Stimulated activated CD8-positive, alpha-beta memory T cell treated with anti-CD3 and anti-CD28 coated beads, Interleukin-12 subunit alpha, Interleukin-12 subunit beta, amount 100 ng/mL, for 1 hour (primary cell): ENCODE results near the gene MVK.

Experiments
- DNase-seq: peaks from one replicate; pipeline ENCODE4 v3.0.0-alpha.2; 2020; ENCODE audit warnings: low read depth

MVK gene

DNA sequence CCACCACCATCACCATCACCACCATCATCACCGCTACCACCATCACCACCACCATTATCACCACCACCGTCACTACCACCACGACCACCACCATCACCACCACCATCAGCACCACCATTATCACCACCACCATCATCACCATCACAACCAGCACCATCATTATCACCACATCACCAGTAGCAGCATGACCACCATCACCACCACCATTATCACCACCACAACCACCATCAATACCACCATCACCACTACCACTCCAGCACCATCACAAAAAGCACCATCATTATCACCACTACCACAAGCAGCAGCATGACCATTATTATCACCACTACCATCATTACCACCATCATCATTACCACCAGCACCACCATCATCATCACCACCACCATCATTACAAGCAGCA, 62.1 kb downstream of the MVK start:
- no peak for DNase-seq

DNA sequence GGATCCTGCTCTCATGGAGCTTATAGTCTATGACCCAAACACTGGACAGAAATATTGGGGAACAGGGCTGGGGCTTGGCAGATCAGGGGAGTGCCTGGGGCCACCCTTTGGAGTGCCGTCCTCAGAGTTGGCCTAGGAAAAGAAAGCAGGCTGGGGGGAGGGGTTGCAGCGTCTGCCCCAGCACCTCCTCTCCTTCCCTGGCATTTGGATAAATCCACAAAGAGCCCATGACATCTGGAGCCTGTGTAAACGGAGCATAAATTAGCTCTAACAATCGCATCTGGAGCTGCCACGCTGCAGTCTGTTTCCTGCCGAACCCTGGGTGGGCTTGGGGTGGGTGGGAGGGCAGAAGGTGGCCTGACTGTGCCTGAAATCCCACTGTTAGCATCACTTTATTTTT, 63.8 kb downstream of the MVK start:
- no peak for DNase-seq

DNA sequence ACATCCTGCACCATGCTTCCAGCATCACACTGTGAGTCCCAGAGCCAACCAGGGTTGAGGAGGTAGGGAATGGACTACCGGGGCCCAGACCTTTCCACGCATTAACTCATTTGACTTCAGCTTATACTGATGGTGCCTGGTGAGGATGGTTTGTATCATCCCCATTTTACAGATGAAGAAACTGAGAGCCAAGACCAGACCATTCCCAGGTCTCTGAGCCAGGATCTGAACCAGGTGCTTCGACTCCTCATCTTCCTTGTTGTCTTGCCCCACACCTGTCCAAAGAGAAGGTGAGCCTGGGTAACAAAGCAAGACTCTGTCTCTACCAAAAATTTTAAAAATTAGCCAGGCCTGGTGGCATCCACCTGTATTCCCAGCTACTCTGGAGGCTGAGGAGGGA, 64.4 kb downstream of the MVK start:
- DNase-seq = no peak

DNA sequence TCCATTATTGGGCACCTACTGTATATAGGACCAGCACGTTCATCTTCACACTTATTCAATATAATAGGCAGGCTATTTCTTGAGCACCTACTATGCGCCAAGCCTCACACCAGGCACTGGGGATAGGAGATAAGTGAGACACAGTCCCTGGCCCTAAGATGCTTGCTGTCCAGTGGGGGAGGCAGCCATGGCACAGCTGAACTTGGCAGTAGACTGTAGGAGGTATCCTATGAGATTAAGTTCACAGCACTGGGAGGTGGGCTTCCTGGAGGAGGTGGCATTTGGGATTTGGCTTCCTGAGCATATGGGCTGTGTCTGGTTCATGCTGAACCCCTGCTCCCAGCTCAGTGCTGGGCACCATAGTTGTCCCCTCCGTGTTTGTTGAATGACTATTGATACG, 65.1 kb downstream of the MVK start:
- DNase-seq = no peak

DNA sequence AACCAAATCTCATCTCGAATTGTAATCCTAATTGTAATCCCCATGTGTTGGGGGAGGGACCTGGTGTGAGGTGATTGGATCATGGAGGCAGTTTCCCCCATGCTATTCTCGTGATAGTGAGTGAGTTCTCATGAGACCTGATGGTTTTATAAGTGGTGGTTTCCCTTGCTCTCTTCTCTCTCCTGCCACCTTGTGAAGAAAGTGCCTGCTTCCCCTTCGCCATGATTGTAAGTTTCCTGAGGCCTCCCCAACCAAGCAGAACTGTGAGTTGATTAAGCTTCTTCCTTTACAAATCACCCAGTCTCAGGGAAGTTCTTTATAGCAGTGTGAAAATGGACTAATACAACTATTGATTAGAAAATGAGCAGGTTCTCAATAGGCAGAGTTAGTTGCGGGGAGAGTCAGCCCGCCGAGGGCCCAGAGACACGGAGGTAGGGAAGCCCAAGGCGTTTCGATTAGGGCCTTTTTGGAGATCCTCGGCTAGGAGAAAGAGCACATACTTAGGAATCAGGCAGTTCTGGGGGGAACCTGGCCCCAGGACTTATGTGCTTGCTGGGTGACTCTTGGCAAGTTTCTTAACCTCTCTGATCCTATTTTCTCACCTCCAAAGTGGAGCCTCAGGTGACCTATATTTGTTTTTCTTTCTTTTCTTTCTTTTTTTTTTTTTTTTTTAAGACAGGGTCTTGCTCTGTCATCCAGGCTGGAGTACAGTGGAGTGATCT, 65.7 kb downstream of the MVK start:
- DNase-seq = no peak

DNA sequence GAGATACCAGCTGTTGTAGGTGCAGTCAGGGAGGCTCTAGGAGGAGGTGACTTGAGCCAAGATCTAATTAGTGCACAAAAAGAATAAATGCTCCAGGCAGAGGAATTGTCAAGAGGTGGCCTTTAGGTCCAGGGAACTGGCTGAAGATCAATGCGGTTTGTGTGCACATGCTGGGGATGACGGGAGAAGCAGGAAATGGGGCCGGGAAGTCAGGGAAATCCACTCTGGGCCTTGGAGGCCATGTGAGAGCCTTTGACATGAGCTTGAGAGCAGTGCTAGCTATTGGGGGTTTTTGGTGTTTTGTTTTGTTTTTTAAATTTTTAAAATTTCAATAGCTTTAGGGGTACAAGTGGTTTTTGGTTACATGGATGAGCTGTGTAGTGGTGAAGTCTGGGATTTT, 67.4 kb downstream of the MVK start:
- no peak for DNase-seq

DNA sequence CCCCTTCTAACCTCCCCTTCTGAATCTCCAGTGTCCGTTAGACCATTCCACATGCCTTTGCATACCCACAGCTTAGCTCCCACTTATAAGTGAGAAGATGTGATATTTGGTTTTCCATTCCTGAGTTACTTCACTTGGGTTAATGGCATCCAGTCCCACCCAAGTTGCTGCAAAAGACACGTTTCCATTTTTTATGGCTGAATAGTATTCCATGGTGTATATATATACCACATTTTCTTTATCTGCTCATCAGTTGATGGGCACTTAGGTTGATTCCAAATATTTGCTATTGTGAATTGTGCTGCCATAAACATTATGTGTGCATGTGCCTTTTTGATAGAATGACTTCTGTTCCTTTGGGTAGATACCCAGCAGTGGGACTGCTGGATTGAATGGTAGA, 67.8 kb downstream of the MVK start:
- no peak for DNase-seq

DNA sequence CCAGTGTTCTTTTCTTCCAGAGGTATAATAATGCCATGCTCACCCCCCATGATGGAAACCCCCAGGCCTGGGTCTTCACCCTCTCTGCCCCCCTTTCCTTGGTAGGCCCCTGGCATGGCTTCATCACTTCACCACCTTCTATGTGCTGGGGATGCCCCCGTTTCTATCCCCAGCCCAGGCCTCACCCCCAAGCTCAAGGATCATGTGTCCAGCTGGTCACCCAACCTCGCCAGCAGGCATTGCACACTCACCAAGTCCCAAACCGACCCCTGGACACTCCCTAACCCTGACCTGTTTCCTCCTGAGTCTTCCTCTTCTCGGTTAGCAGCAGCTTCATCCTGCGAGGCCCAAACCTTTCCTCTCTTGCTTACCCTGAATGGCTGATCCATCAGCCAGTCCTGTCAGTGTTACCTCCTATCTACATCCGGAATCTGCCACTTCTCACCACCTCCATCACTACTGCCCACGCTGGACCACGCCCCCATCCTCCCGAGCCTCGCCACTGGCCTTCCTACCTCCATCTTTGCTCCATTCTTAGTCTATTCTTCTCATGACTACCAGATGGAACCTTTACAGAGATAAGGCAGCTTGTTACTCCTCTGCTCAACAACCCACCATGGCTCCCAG, 69.0 kb downstream of the MVK start:
- no peak for DNase-seq

DNA sequence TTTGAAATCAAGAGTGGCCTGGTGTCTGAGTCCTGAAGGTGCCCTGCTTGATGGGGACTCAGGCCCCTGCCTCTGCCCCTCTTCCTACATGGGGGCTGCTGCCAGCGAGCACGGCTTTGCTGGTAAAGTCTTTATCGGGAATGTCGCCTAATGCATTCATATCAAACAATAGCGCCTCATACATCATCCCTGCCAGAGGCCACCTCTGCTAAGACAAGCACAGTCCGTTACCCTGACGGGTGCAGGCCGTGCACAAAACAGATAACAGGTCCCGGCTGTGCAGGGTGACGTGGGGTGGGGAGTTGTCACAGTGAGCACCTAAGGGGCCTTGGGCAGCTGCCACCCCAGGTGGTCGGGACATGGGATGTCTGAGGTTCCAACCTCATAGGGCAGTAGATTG, 71.6 kb downstream of the MVK start:
- DNase-seq = no peak

DNA sequence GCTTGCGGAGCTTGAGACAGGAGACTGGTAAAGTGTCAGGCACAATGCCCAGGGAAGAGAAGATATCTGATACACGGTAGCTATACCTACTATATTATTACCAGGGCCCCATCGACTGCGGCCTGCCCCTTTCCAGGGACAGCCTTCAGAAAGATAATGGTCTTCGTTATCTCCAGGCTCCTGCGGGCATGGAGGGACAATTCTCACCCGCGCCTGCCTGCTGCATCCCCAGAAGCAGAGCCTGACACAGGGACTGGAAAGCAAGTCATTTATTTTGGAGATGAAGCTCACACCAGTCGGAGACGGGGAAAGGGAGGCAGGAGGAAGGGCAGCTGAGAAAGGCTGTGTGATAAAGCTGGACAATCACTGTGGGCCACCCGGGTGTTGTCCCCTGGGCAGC, 72.1 kb downstream of the MVK start:
- no peak for DNase-seq
